ENCODE results near the gene HTT-AS. TPM values are rescaled to one million over a fixed set of nuclear protein-coding genes. Genes with fewer than 3 reads are reported as not detected.

Gene HTT-AS
- total RNA-seq, 2 donors from 2014 or later, result not detected

GRCh38 chr4:3070709-3071500, 3.4 kb downstream of the HTT-AS start:
- Histone ChIP-seq H3K9me3 (no peaks in the 10 kb centered on the region), H3K27me3 (no peaks in the 10 kb centered on the region), H3K36me3 (no peaks in the 10 kb centered on the region), H3K27ac (no peak overlapping the region), H3K4me3 (no peak overlapping the region), H3K4me1 (peaks cover 0 to 17% of the 10 kb centered on the region in 2 donors)
- DNase-seq (ENCODE audit: low spot score), result no peak
- no peak for TF ChIP-seq CTCF (IDR thresholded peaks at IDR 0.05)

GRCh38 chr4:3069661-3070199, 4.6 kb downstream of the HTT-AS start:
- H3K27ac ChIP-seq, result no peak overlapping the region
- DNase-seq (ENCODE audit: low spot score), result no peak
- no peak for TF ChIP-seq CTCF (IDR thresholded peaks at IDR 0.05)
- H3K27me3 ChIP-seq, result no peaks in the 10 kb centered on the region
- H3K4me1 ChIP-seq, result peaks cover 0 to 8% of the 10 kb centered on the region in 2 donors
- H3K36me3 ChIP-seq, result no peaks in the 10 kb centered on the region
- no peaks in the 10 kb centered on the region for H3K9me3 ChIP-seq
- no peak overlapping the region for H3K4me3 ChIP-seq

GRCh38 chr4:3067473-3068001, 6.8 kb downstream of the HTT-AS start:
- Histone ChIP-seq H3K36me3 (no peaks in the 10 kb centered on the region), H3K27ac (no peak overlapping the region), H3K27me3 (no peaks in the 10 kb centered on the region), H3K9me3 (no peaks in the 10 kb centered on the region), H3K4me3 (no peak overlapping the region), H3K4me1 (no peaks in the 10 kb centered on the region)
- no peak for TF ChIP-seq CTCF (IDR thresholded peaks at IDR 0.05)
- no peak for DNase-seq (ENCODE audit: low spot score)

- H3K27ac ChIP-seq, result no peak overlapping the region
- DNase-seq (ENCODE audit: low spot score), result no peak
- no peaks in the 10 kb centered on the region for H3K4me1 ChIP-seq
- no peaks in the 10 kb centered on the region for H3K36me3 ChIP-seq
- no peaks in the 10 kb centered on the region for H3K9me3 ChIP-seq
- H3K27me3 ChIP-seq, result no peaks in the 10 kb centered on the region
- no peak overlapping the region for H3K4me3 ChIP-seq
- no peak for TF ChIP-seq CTCF (IDR thresholded peaks at IDR 0.05)
Measured at GRCh38 chr4:3066836-3067400, 7.4 kb downstream of the HTT-AS start.

GRCh38 chr4:3065551-3065950, 8.8 kb downstream of the HTT-AS start:
- H3K4me1 ChIP-seq, result no peaks in the 10 kb centered on the region
- no peaks in the 10 kb centered on the region for H3K27me3 ChIP-seq
- no peak for TF ChIP-seq CTCF (IDR thresholded peaks at IDR 0.05)
- H3K4me3 ChIP-seq, result no peak overlapping the region
- H3K9me3 ChIP-seq, result no peaks in the 10 kb centered on the region
- DNase-seq (ENCODE audit: low spot score), result no peak
- no peaks in the 10 kb centered on the region for H3K36me3 ChIP-seq
- H3K27ac ChIP-seq, result no peak overlapping the region
